Parathyroid adenoma (tissue), 2 donors: Measurements from ENCODE around the gene GGTLC2.

Source experiments
- H2AFZ ChIP-seq: fragments of 300-600 bp; sonication (generic); one replicate; pipeline ENCODE4 v1.7.0; 2017; ENCODE audit warnings: antibody characterized with exemption, mild to moderate bottlenecking
- H3K27ac ChIP-seq: fragments of 300-600 bp; sonication (generic); one replicate; pipeline ENCODE4 v1.7.0; 2017
- H3K27me3 ChIP-seq: fragments of 300-600 bp; sonication (generic); one replicate; pipeline ENCODE4 v1.7.0; 2017; ENCODE audit warnings: low read length; ENCODE audit not compliant: control insufficient read depth, insufficient read depth
- H3K36me3 ChIP-seq: fragments of 300-600 bp; sonication (generic); one replicate; pipeline ENCODE4 v1.7.0; 2017; ENCODE audit warnings: low read length; ENCODE audit not compliant: control insufficient read depth, insufficient read depth
- H3K4me1 ChIP-seq: fragments of 300-600 bp; sonication (generic); one replicate; pipeline ENCODE4 v1.7.0; 2017; ENCODE audit warnings: control low read depth
- H3K4me2 ChIP-seq: fragments of 300-600 bp; sonication (generic); one replicate; pipeline ENCODE4 v1.7.0; 2017; ENCODE audit warnings: low read length
- H3K4me3 ChIP-seq: fragments of 300-600 bp; sonication (generic); one replicate; pipeline ENCODE4 v1.7.0; 2017; ENCODE audit warnings: low read depth, low read length
- H3K79me2 ChIP-seq: fragments of 300-600 bp; sonication (generic); one replicate; pipeline ENCODE4 v1.7.0; 2017; ENCODE audit warnings: control low read depth
- H3K9ac ChIP-seq: fragments of 300-600 bp; sonication (generic); one replicate; pipeline ENCODE4 v1.7.0; 2017; ENCODE audit warnings: mild to moderate bottlenecking
- H3K9me3 ChIP-seq: fragments of 300-600 bp; sonication (generic); one replicate; pipeline ENCODE4 v1.7.0; 2017; ENCODE audit warnings: low read length; ENCODE audit not compliant: control insufficient read depth
- CTCF ChIP-seq: fragments of 300-600 bp; sonication (generic); IDR thresholded peaks from one replicate; pipeline ENCODE4 v1.7.0; 2017; ENCODE audit warnings: antibody characterized with exemption, mild to moderate bottlenecking
- donor health status: primary hyperparathyroidism.

GGTLC2 gene

GRCh38 chr22:22612516-22612915 is 31.9 kb upstream of the GGTLC2 start:
- Histone ChIP-seq H3K27ac (no peak overlapping the region), H3K36me3 (no peaks in the 10 kb centered on the region), H3K79me2 (no peaks in the 10 kb centered on the region), H3K4me1 (peaks cover 5% of the 10 kb centered on the region), H3K27me3 (no peaks in the 10 kb centered on the region), H3K4me3 (no peak overlapping the region), H3K9me3 (no peaks in the 10 kb centered on the region), H2AFZ (no peak overlapping the region), H3K9ac (no peak overlapping the region), H3K4me2 (no peak overlapping the region)
- TF ChIP-seq CTCF = no peak

GRCh38 chr22:22614065-22614464 is 30.3 kb upstream of the GGTLC2 start:
- H2AFZ ChIP-seq = no peak overlapping the region
- no peak for TF ChIP-seq CTCF

GRCh38 chr22:22616636-22617035 is 27.8 kb upstream of the GGTLC2 start:
- Histone ChIP-seq H3K9ac (no peak overlapping the region), H3K4me3 (no peak overlapping the region), H3K79me2 (no peaks in the 10 kb centered on the region), H3K27ac (no peak overlapping the region), H3K36me3 (no peaks in the 10 kb centered on the region), H2AFZ (no peak overlapping the region), H3K4me1 (no peaks in the 10 kb centered on the region), H3K9me3 (no peaks in the 10 kb centered on the region), H3K27me3 (no peaks in the 10 kb centered on the region), H3K4me2 (no peak overlapping the region)
- no peak for TF ChIP-seq CTCF

More at GRCh38 chr22:22614065-22614464, 30.3 kb upstream of the GGTLC2 start:
- Histone ChIP-seq H3K4me1 (peaks cover 5% of the 10 kb centered on the region), H3K27me3 (no peaks in the 10 kb centered on the region), H3K79me2 (no peaks in the 10 kb centered on the region), H3K27ac (no peak overlapping the region), H3K9me3 (no peaks in the 10 kb centered on the region), H3K4me2 (no peak overlapping the region), H3K36me3 (no peaks in the 10 kb centered on the region), H3K9ac (no peak overlapping the region), H3K4me3 (no peak overlapping the region)

GRCh38 chr22:22618448-22618847 is 26.0 kb upstream of the GGTLC2 start:
- no peaks in the 10 kb centered on the region for H3K79me2 ChIP-seq
- no peak overlapping the region for H2AFZ ChIP-seq
- H3K27ac ChIP-seq = no peak overlapping the region
- no peaks in the 10 kb centered on the region for H3K9me3 ChIP-seq
- TF ChIP-seq CTCF = no peak
- no peaks in the 10 kb centered on the region for H3K4me1 ChIP-seq
- H3K27me3 ChIP-seq = no peaks in the 10 kb centered on the region
- H3K4me3 ChIP-seq = no peak overlapping the region
- H3K36me3 ChIP-seq = no peaks in the 10 kb centered on the region
- H3K9ac ChIP-seq = no peak overlapping the region
- no peak overlapping the region for H3K4me2 ChIP-seq

GRCh38 chr22:22618923-22619322 is 25.5 kb upstream of the GGTLC2 start:
- no peak overlapping the region for H3K27ac ChIP-seq
- no peaks in the 10 kb centered on the region for H3K79me2 ChIP-seq

More at GRCh38 chr22:22618923-22619322, 25.5 kb upstream of the GGTLC2 start:
- Histone ChIP-seq H3K4me3 (no peak overlapping the region), H3K9me3 (no peaks in the 10 kb centered on the region), H3K9ac (no peak overlapping the region), H3K4me1 (no peaks in the 10 kb centered on the region), H3K36me3 (no peaks in the 10 kb centered on the region), H3K4me2 (no peak overlapping the region), H2AFZ (no peak overlapping the region), H3K27me3 (no peaks in the 10 kb centered on the region)
- no peak for TF ChIP-seq CTCF
